GM15510 (cell line): ENCODE results near the gene RERGL.

Source experiments
- POLR2A ChIP-seq: IDR thresholded peaks from 3 replicates; pipeline ENCODE4 v1.6.1; 2011; ENCODE audit warnings: borderline replicate concordance; ENCODE audit not compliant: insufficient read length; ENCODE audit errors: extremely low read depth

RERGL gene

GRCh38 chr12:18090093-18090492, at the start of gene RERGL:
Gene RERGL, minus strand, starts transcription at chr12:18090193. Its CDS starts 53 bp downstream, at chr12:18090140.
- no peak for TF ChIP-seq POLR2A

GRCh38 chr12:18139254-18139653, 49.3 kb upstream of the RERGL start:
- no peak for TF ChIP-seq POLR2A

GRCh38 chr12:18135509-18135908, 45.5 kb upstream of the RERGL start:
- TF ChIP-seq POLR2A = no peak

- no peak for TF ChIP-seq POLR2A
These were observed 45.1 kb upstream of the RERGL start for GRCh38 chr12:18135086-18135485.

- no peak for TF ChIP-seq POLR2A
These were observed 40.9 kb upstream of the RERGL start for GRCh38 chr12:18130851-18131250.

GRCh38 chr12:18123707-18124106, 33.7 kb upstream of the RERGL start:
- TF ChIP-seq POLR2A = no peak

GRCh38 chr12:18120899-18121298, 30.9 kb upstream of the RERGL start:
- TF ChIP-seq POLR2A = no peak

GRCh38 chr12:18108611-18109010, 18.6 kb upstream of the RERGL start:
- TF ChIP-seq POLR2A = no peak

- TF ChIP-seq POLR2A = no peak
These were observed 13.6 kb upstream of the RERGL start for GRCh38 chr12:18103624-18104023.

GRCh38 chr12:18101043-18101442, 11.1 kb upstream of the RERGL start:
- no peak for TF ChIP-seq POLR2A

- no peak for TF ChIP-seq POLR2A
These were observed 5.9 kb downstream of the RERGL start for GRCh38 chr12:18084080-18084479.

- no peak for TF ChIP-seq POLR2A
These were observed 10.3 kb downstream of the RERGL start for GRCh38 chr12:18079541-18080246.

- no peak for TF ChIP-seq POLR2A
These were observed 16.0 kb downstream of the RERGL start for GRCh38 chr12:18074001-18074400.

- TF ChIP-seq POLR2A = no peak
These were observed 17.3 kb downstream of the RERGL start for GRCh38 chr12:18072723-18073122.

GRCh38 chr12:18071336-18071735, 18.7 kb downstream of the RERGL start:
- no peak for TF ChIP-seq POLR2A

- no peak for TF ChIP-seq POLR2A
These were observed 21.6 kb downstream of the RERGL start for GRCh38 chr12:18068355-18068754.

- TF ChIP-seq POLR2A = no peak
These were observed 23.3 kb downstream of the RERGL start for GRCh38 chr12:18066666-18067065.
